Stomach (tissue), 4 donors: ENCODE data around the gene SIRPA.

Experiments used
- CTCF ChIP-seq, 7 experiments: fragments of 450-650 bp in 4 of 7; fragments of 200-600 bp in 3 of 7; sonication (generic) in 3 of 7; IDR thresholded peaks; one replicate each; pipeline ENCODE4 v1.5.1; 2016 to 2019; ENCODE audit warnings: antibody characterized with exemption in 7 of 7, control low read depth in 2 of 7, mild to moderate bottlenecking in 1 of 7
- POLR2A ChIP-seq, 4 donors: fragments of 450-650 bp; IDR thresholded peaks; one replicate each; pipeline ENCODE4 v1.6.1; 2016; ENCODE audit warnings: antibody characterized with exemption in 4 of 4, control low read depth in 2 of 4, mild to moderate bottlenecking in 1 of 4, moderate library complexity in 1 of 4

GRCh38 chr20:1905009-1905408, 9.8 kb downstream of the SIRPA start:
- TF ChIP-seq POLR2A (IDR thresholded peaks at IDR 0.05) (no peak), CTCF (IDR thresholded peaks at IDR 0.05) (no peak)
